CD4-positive, alpha-beta T cell treated with Interleukin-4 for 1 hour (primary cell): Measurements from ENCODE around the gene TMEM145.

Experiments
- DNase-seq, 2 donors: peaks; one replicate each; pipeline ENCODE4 v3.0.0-alpha.2; 2020 to 2022

The TMEM145 gene

GRCh38 chr19:42366673-42367072 is 53.6 kb downstream of the TMEM145 start:
- DNase-seq: no peak

- no peak for DNase-seq
These were observed 54.8 kb downstream of the TMEM145 start for GRCh38 chr19:42367929-42368328.

GRCh38 chr19:42368360-42368759 is 55.3 kb downstream of the TMEM145 start:
- DNase-seq: no peak

- DNase-seq: no peak
These were observed 55.7 kb downstream of the TMEM145 start for GRCh38 chr19:42368765-42369164.

- DNase-seq: no peak
These were observed 56.4 kb downstream of the TMEM145 start for GRCh38 chr19:42369433-42370067.

- no peak for DNase-seq
These were observed 57.0 kb downstream of the TMEM145 start for GRCh38 chr19:42370068-42370520.

GRCh38 chr19:42370626-42371175 is 57.6 kb downstream of the TMEM145 start:
- no peak for DNase-seq
